Activated gamma-delta T cell treated with anti-CD3 and anti-CD28 coated beads, Interleukin-2, amount 50 U/mL, for 16 hours (primary cell): ENCODE measurements around the gene NBPF6.
"Not testable (repeated sequence)": the region's sequence is repeated elsewhere in the genome, so short reads cannot be mapped to it uniquely, and the experiment has no call there.

ENCODE experiments used
- DNase-seq: peaks from one replicate; pipeline ENCODE4 v3.0.0-alpha.2; 2020; ENCODE audit warnings: low read depth

The NBPF6 gene

GRCh38 chr1:108450043-108450442, at the start of gene NBPF6:
Gene NBPF6 (plus strand): TSS chr1:108450343. CDS start chr1:108450602, 259 bp downstream.
- DNase-seq: not testable (repeated sequence)

GRCh38 chr1:108411098-108411833, 38.9 kb upstream of the NBPF6 start:
- DNase-seq: not testable (repeated sequence)

GRCh38 chr1:108420129-108420528, 30.0 kb upstream of the NBPF6 start:
- not testable (repeated sequence) for DNase-seq

- DNase-seq: not testable (repeated sequence)
Observed at GRCh38 chr1:108421061-108421916, 28.9 kb upstream of the NBPF6 start.

GRCh38 chr1:108426877-108427276, 23.3 kb upstream of the NBPF6 start:
- not testable (repeated sequence) for DNase-seq

- not testable (repeated sequence) for DNase-seq
Observed at GRCh38 chr1:108432002-108432401, 18.1 kb upstream of the NBPF6 start.

GRCh38 chr1:108433404-108433803, 16.7 kb upstream of the NBPF6 start:
- not testable (repeated sequence) for DNase-seq

- DNase-seq: not testable (repeated sequence)
Observed at GRCh38 chr1:108438536-108438935, 11.6 kb upstream of the NBPF6 start.

GRCh38 chr1:108454521-108454920, 4.4 kb downstream of the NBPF6 start:
- DNase-seq: not testable (repeated sequence)

- DNase-seq: not testable (repeated sequence)
Observed at GRCh38 chr1:108458661-108459060, 8.5 kb downstream of the NBPF6 start.

- DNase-seq: not testable (repeated sequence)
Observed at GRCh38 chr1:108461758-108462157, 11.6 kb downstream of the NBPF6 start.

- DNase-seq: not testable (repeated sequence)
Observed at GRCh38 chr1:108463962-108464361, 13.8 kb downstream of the NBPF6 start.

GRCh38 chr1:108466166-108466565, 16.0 kb downstream of the NBPF6 start:
- not testable (repeated sequence) for DNase-seq

GRCh38 chr1:108467155-108467554, 17.0 kb downstream of the NBPF6 start:
- DNase-seq: not testable (repeated sequence)

GRCh38 chr1:108470750-108471149, 20.6 kb downstream of the NBPF6 start:
- not testable (repeated sequence) for DNase-seq

GRCh38 chr1:108474516-108474915, 24.4 kb downstream of the NBPF6 start:
- not testable (repeated sequence) for DNase-seq

- no peak for DNase-seq
Observed at GRCh38 chr1:108478429-108479015, 28.4 kb downstream of the NBPF6 start.

GRCh38 chr1:108482708-108483107, 32.6 kb downstream of the NBPF6 start:
- DNase-seq: no peak

GRCh38 chr1:108485990-108486389, 35.8 kb downstream of the NBPF6 start:
- DNase-seq: not testable (repeated sequence)

GRCh38 chr1:108486707-108487106, 36.6 kb downstream of the NBPF6 start:
- not testable (repeated sequence) for DNase-seq

- not testable (repeated sequence) for DNase-seq
Observed at GRCh38 chr1:108495008-108495407, 44.9 kb downstream of the NBPF6 start.

- DNase-seq: not testable (repeated sequence)
Observed at GRCh38 chr1:108496856-108497255, 46.7 kb downstream of the NBPF6 start.
